ENCODE data around the gene RASSF5.

The RASSF5 gene

DNA sequence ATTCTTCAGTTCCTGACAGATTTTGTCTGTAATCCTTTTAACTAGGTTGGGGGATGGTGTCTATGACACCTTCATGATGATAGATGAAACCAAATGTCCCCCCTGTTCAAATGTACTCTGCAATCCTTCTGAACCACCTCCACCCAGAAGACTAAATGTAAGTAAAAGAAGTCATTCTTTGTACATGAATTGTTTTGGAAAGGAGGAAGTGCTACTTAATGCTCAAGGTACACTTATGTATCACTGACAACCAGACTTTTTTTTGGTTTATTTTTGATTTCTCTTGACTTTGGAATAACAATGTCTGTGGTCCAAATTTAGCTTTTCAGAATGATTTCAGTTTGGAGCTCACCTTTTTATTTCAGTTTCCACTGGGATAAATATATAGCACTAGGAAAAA is 130.3 kb downstream of the RASSF5 start:
- no peak for FAIRE-seq
- DNase-seq (ENCODE audit: insufficient read length, low spot score): no peak
- TF ChIP-seq SPI1 (IDR thresholded peaks at IDR 0.05; ENCODE audit: low read depth, low read length) (peak; percentile 88), POU2F2 (IDR thresholded peaks at IDR 0.05; ENCODE audit: low read depth, low read length) (no peak)

Measured in GM12891 (cell line).